AG04450 (cell line): ENCODE results near the gene GTF3C2. TPM values are rescaled to one million over a fixed set of nuclear protein-coding genes. Genes with fewer than 3 reads are reported as not detected.

ENCODE experiments used
- CTCF ChIA-PET: fragments of 300-600, 350-600 bp; formaldehyde crosslinking; extraction: SDS; loops from one replicate; lab custom pipeline; 2022; ENCODE audit warnings: antibody characterized with exemption, inconsistent platforms; lab: Charles Lee
- POLR2A ChIA-PET: fragments of 350-600 bp; formaldehyde crosslinking; extraction: SDS; loops from one replicate; lab custom pipeline; 2021; ENCODE audit warnings: antibody characterized with exemption, inconsistent platforms; lab: Yijun Ruan, JAX
- DNase-seq: peaks from one replicate; pipeline ENCODE4 v3.0.0-alpha.2; 2011; ENCODE audit warnings: low read depth, low spot score
- H3K27ac ChIP-seq: one replicate; pipeline ENCODE4 v1.5.1; 2012; ENCODE audit warnings: low read depth, low read length, control low read depth
- H3K27me3 ChIP-seq: one replicate; pipeline ENCODE4 v1.6.0; 2012; ENCODE audit warnings: low read length; ENCODE audit not compliant: control insufficient read depth, insufficient read depth
- H3K4me3 ChIP-seq: 2 replicates; pipeline ENCODE4 v1.5.1; 2011; ENCODE audit warnings: mild to moderate bottlenecking, low read depth, low read length, control low read depth
- H3K9me3 ChIP-seq: 2 replicates; pipeline ENCODE4 v1.5.1; 2012; ENCODE audit warnings: low read length; ENCODE audit not compliant: control insufficient read depth, insufficient read depth
- polyA plus RNA-seq: library from polyadenylated mRNA; depleted of rRNA; stranded (reverse); fragments of >200 nt; gene quantifications from 2 replicates; pipeline ENCODE4 v1.2.3, GENCODE V29; 2011
- TF ChIP-seq, protein P1 (sequence below): IDR thresholded peaks from 2 replicates; pipeline ENCODE4 v1.5.1; 2011; ENCODE audit warnings: low read depth, low read length, control low read depth, inconsistent platforms

Gene GTF3C2
- polyA plus RNA-seq, 1 experiment: 39.0 TPM

DNA sequence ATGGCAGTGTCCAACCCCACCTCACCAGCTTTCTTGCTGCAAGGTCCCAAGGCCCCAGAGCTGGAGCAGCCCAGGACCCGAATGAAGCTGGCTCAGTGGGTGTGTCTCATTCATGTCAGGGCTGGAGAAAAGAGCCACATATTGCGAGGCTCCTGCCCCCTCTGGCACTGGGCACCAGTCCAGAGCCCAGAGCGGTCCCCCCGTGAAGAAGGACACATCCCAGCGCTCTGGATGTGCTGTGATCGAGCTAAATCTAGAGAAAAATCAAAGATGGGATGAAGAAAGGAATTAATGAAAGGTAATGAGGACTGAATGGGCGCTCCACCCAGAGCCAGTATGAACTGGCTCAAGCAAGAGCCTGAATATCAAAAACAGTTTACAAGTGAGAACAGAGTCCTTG lies 20.4 kb downstream of the GTF3C2 start:
- TF ChIP-seq, protein P1, sequence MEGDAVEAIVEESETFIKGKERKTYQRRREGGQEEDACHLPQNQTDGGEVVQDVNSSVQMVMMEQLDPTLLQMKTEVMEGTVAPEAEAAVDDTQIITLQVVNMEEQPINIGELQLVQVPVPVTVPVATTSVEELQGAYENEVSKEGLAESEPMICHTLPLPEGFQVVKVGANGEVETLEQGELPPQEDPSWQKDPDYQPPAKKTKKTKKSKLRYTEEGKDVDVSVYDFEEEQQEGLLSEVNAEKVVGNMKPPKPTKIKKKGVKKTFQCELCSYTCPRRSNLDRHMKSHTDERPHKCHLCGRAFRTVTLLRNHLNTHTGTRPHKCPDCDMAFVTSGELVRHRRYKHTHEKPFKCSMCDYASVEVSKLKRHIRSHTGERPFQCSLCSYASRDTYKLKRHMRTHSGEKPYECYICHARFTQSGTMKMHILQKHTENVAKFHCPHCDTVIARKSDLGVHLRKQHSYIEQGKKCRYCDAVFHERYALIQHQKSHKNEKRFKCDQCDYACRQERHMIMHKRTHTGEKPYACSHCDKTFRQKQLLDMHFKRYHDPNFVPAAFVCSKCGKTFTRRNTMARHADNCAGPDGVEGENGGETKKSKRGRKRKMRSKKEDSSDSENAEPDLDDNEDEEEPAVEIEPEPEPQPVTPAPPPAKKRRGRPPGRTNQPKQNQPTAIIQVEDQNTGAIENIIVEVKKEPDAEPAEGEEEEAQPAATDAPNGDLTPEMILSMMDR: no peak
- Histone ChIP-seq H3K27ac (no peak overlapping the region), H3K27me3 (no peaks in the 10 kb centered on the region), H3K4me3 (no peak overlapping the region), H3K9me3 (no peaks in the 10 kb centered on the region)
- POLR2A ChIA-PET: interaction anchor here (1.6 kb wide), 1 partner anchor 14 kb away, joined by 3 read pairs; no protein-coding TSS in a partner anchor
- CTCF ChIA-PET: no interaction called here
- DNase-seq: no peak

DNA sequence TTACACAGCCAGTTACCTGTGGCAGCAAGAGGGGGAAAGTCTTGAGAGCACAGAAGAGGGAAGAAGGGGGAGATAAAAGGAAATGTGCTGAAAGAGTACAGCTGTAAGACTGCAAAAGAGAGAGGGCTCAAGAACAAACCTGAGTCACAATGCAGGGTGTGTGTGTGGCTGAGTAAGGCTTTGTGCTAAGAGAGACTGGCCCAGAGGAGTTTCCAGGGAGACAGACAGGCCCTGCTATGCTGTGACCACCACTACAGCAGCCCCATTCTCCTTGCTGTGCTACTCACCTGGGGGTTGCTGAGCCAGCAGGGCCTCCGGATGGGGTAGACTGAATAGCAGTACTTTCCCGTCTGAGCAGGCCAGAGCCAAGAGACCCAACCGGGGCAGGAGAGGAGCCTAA lies 21.3 kb downstream of the GTF3C2 start:
- no peak for DNase-seq
- POLR2A ChIA-PET: no interaction called here
- Histone ChIP-seq H3K27me3 (no peaks in the 10 kb centered on the region), H3K9me3 (no peaks in the 10 kb centered on the region), H3K4me3 (no peak overlapping the region), H3K27ac (no peak overlapping the region)
- TF ChIP-seq, protein P1: no peak
- CTCF ChIA-PET: no interaction called here

DNA sequence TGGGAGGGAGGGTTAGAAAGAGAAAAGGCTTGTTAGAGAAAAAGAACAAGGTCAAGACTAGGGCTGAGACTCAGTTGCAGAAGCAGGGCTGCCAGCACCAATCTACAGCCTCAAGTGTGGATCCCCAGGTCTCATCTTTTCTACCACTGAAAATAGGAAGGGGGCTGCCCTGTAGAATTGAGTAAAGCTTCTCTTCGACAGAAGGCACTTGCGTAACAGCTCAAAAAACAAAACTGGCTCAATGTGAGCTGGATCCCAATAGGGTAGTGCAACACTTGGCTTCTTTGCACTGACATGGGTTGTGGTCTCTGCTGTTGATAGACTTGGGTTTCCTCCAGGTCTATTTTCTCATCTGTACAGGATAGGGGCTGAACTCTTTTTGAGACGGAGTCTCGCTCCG lies 31.8 kb downstream of the GTF3C2 start:
- CTCF ChIA-PET: interaction anchor here (1.0 kb wide), 1 partner anchor 73 kb away, joined by 4 read pairs; no protein-coding TSS in a partner anchor
- TF ChIP-seq, protein P1: no peak
- H3K27ac ChIP-seq: no peak overlapping the region

DNA sequence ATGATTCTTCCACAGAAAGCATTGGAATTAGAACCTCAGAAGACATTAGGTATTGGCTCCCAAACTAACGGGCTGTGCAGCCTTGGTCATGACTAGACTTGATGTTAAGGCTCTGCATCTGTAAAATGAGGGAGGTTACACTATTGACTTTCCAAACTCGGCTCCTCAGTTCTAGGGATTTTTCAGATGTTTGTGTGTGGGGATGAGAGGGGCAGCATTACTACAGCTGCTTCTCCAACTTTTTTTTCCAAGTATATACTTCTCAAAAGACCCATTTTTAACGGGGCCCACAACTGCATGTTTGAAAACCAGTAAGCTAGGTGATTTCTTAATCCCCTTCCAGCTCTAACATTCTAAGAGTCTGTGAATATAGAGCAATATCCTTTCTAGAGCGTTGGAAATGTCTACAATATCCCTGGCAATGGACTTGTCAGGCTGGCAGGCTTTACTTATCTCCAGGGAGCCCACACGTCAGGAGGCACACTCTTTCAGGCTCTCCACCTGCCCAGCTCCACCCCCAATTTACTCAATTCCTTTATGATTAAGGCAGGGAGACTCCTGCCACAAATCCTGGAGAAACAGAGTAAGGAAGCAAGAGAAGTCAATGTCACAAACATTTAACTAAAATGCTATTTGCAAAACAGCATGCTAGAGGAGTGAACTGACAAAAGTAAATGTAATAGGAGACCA lies 32.8 kb downstream of the GTF3C2 start:
- Histone ChIP-seq H3K9me3 (no peaks in the 10 kb centered on the region), H3K4me3 (peak overlapping the region; percentile 90), H3K27me3 (no peaks in the 10 kb centered on the region), H3K27ac (peak overlapping the region; percentile 95)
- no peak for DNase-seq
- POLR2A ChIA-PET: interaction anchor here (0.8 to 2.0 kb wide), 3 partner anchors 12 to 189 kb away, joined by 3 to 9 read pairs (median 3); partner anchors contain the start of gene PREB
- CTCF ChIA-PET: interaction anchor here (1.4 to 3.4 kb wide), 3 partner anchors 20 to 44 kb away, joined by 5 to 18 read pairs (median 5); partner anchors contain the start of gene GTF3C2
- TF ChIP-seq, protein P1: no peak

More for the DNA sequence above, 31.8 kb downstream of the GTF3C2 start:
- POLR2A ChIA-PET: interaction anchor here (0.6 kb wide), 1 partner anchor 92 kb away, joined by 3 read pairs; no protein-coding TSS in a partner anchor
- Histone ChIP-seq H3K9me3 (no peaks in the 10 kb centered on the region), H3K4me3 (no peak overlapping the region), H3K27me3 (no peaks in the 10 kb centered on the region)
- no peak for DNase-seq
